ENCODE measurements around the gene CCDC92. TPM values are rescaled to one million over a fixed set of nuclear protein-coding genes. Genes with fewer than 3 reads are reported as not detected.
A peak's percentile ranks its signal among the peaks of the same experiment; 100 is the strongest.

Gene CCDC92
- total RNA-seq, 2 experiments from 2014 or later, result 4.8 to 5.0 TPM

DNA sequence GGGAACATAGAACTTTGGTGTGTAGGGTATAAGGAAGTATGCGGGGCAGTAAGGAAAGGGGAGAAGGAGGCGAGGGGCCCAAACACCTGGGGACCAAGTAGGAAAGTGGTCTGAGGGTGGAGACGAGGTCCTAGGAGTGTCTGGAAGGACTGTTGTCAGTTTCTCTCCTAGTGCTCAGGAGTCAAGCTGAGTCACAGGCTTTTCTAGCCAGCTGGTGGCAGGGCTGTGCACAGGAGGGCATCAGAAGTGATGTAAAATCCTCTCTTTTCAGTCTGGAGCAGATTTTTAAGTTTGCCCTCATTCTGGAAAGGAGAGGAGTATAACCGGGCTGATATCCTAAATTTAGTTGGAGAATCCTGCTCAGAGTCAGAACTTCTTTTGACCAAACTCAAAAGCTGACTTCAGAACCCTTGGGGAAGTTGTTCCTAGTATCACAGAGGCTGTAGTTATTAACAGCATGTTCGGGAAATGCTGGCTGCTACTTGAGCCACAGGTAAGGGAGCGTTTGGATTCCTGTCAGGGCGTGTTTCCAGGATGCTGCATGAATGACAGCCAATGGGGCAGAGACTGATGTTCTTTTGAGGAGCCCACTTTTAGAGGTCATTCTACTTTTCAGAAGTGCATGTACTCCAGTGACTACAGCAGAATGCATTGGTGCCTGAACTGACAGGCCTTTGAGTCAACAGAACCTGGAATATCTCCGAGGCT lies 19.6 kb upstream of the CCDC92 start:
- Mint-ChIP-seq H3K4me3 (no peak overlapping the region), H3K4me1 (peaks cover 42% of the 10 kb centered on the region), H3K27ac (no peak overlapping the region), H3K36me3 (peaks cover 34% of the 10 kb centered on the region), H3K27me3 (no peaks in the 10 kb centered on the region), H3K9me3 (no peaks in the 10 kb centered on the region)
- no peak for DNase-seq

DNA sequence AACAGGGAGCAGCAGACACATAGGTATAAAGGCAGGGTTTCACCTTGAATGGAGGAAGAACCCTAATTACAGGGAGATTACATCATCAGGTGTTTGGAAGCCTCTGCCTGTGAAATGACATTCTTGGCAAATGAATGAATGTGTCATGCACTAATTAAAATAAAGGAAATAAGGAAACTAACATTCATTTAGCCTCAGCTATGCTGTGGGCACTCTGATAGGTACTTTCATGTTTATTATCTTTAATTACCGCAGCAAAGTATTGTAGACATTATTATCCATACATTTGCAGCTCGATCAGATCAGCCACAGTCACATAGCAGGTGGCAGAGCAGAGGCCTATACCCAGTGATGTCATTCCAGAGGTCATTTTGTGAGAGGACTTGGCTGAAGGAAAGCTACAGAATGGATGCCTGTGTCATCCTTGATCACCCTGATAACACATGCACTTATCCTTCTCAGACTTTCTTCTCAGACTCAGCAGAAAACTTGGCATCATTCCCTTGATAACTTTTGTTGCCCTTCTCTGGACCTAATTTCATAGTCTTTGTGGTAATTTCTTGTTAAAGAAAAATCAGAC lies 18.8 kb upstream of the CCDC92 start:
- H3K4me1 Mint-ChIP-seq, result peaks cover 45% of the 10 kb centered on the region
- no peak overlapping the region for H3K27ac Mint-ChIP-seq
- no peaks in the 10 kb centered on the region for H3K27me3 Mint-ChIP-seq
- no peak overlapping the region for H3K4me3 Mint-ChIP-seq
- peaks cover 34% of the 10 kb centered on the region for H3K36me3 Mint-ChIP-seq
- no peaks in the 10 kb centered on the region for H3K9me3 Mint-ChIP-seq
- no peak for DNase-seq

DNA sequence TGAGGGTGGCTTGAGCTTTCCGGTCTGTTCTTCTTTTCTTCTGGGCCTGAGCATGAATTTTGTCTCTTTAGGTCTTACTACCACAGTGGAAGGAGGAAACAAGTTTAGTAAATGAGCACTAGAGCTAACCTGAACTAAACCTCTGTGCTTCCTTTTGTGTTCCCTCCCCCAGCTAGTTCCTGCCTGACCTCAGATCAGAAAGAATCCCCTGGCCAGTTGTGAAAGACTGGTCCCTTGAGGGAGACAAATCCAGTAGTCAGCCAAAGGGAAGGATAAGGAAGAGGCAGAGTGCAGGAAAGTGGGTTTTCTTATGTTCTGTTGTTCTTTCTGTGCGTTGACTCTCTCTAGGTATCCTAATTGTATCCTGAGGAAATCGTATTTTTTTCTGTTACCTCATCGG lies 17.9 kb upstream of the CCDC92 start:
- Mint-ChIP-seq H3K27me3 (no peaks in the 10 kb centered on the region), H3K36me3 (peaks cover 34% of the 10 kb centered on the region), H3K9me3 (no peaks in the 10 kb centered on the region)

DNA sequence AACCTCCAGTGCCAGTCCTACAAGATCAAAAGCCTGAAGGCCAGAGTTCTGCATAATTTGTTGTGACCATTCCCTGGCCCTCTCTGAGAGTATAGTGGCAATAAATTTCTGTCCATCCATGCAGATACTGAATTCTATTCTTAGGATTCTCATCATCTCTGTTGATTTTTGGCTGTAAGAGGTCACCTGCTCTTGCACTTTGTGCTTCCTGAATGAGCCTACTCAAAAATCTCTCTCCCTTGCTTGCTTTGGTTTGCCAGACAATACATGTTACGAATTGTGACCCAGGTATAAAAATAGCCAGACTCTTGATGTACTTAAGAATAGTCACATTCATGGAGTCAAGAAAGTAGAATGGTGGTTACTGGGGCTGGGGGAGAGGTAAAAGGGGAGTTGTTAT lies 17.1 kb upstream of the CCDC92 start:
- Mint-ChIP-seq H3K4me3 (no peak overlapping the region), H3K36me3 (peaks cover 33% of the 10 kb centered on the region), H3K4me1 (peaks cover 36% of the 10 kb centered on the region), H3K9me3 (no peaks in the 10 kb centered on the region), H3K27me3 (no peaks in the 10 kb centered on the region), H3K27ac (no peak overlapping the region)
- no peak for DNase-seq

More for the DNA sequence above, 17.9 kb upstream of the CCDC92 start:
- no peak for DNase-seq
- Mint-ChIP-seq H3K4me1 (peaks cover 39% of the 10 kb centered on the region), H3K27ac (no peak overlapping the region), H3K4me3 (no peak overlapping the region)

DNA sequence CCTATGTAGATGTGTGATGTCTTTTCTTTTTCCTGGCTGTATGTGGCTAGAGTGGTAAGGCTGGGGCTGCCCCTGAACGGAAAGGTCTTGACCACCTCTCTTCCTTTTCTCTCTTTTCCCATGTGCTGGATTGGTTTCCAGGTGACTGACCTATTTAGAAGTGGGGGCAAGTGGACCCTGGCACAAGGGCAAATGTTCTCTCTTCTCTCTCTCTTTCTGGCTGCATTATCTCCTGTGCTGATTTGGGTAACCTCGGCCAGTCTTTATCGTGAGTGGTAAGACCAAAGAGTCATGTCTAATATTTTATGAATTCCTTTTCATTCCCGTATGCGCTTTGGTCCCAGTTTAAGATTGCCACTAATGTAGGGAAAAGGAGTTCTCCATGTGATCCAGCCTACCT lies 16.5 kb upstream of the CCDC92 start:
- H3K4me3 Mint-ChIP-seq, result no peak overlapping the region
- peaks cover 29% of the 10 kb centered on the region for H3K36me3 Mint-ChIP-seq

DNA sequence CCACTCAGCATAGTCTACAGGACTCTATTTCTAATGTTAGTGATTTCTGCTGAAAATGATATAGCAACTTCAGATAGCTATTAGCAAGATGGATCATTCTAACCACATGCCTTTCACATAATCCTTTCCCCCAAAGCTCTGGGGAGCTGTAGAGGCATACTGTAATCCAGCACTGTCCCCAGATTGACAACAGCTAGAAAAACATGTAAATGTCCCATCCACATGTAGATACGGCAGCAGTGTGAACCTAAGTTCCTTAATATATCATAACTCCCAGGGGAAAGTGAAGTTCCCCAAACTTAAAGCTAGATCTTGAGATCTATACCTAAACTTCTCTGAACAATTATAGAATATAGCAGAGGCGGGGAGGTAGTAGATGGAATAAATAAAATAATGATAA lies 14.4 kb upstream of the CCDC92 start:
- Mint-ChIP-seq H3K27ac (no peak overlapping the region), H3K4me1 (peaks cover 39% of the 10 kb centered on the region), H3K27me3 (no peaks in the 10 kb centered on the region), H3K36me3 (peaks cover 27% of the 10 kb centered on the region), H3K9me3 (no peaks in the 10 kb centered on the region), H3K4me3 (no peak overlapping the region)
- DNase-seq, result no peak

More for the DNA sequence above, 16.5 kb upstream of the CCDC92 start:
- no peak for DNase-seq
- no peaks in the 10 kb centered on the region for H3K9me3 Mint-ChIP-seq
- no peaks in the 10 kb centered on the region for H3K27me3 Mint-ChIP-seq
- H3K4me1 Mint-ChIP-seq, result peaks cover 38% of the 10 kb centered on the region
- H3K27ac Mint-ChIP-seq, result no peak overlapping the region

DNA sequence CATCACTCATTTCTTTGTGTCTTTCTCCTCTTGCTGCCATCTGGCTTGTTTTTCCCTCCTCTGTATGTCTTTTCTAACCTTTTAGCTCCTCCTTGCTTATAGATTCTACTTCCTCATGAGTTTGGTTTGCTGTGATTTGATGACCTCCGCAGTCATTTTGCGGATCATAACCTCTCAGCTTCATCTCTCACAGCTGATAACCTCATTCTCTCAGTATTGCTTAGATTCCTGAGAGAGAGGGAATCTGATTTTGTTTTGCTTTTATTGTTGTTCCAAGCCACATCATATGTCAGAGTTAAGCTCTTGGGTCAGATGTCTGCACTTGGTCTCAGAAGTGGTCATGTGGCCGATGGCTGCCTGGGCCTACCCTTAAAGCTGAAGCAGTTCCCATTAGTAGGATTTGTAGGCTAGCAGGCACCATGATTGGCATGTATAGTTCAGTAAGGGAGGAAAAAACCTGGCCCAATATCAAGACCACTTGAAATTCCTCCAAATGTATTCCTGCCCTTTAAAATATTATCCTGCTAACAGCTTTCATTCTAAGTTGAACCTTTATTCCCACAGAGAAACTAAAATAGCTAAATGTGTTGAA lies 13.8 kb upstream of the CCDC92 start:
- Mint-ChIP-seq H3K4me3 (no peak overlapping the region), H3K9me3 (no peaks in the 10 kb centered on the region), H3K36me3 (peaks cover 24% of the 10 kb centered on the region), H3K27ac (no peak overlapping the region), H3K4me1 (peaks cover 39% of the 10 kb centered on the region), H3K27me3 (no peaks in the 10 kb centered on the region)
- DNase-seq, result no peak

DNA sequence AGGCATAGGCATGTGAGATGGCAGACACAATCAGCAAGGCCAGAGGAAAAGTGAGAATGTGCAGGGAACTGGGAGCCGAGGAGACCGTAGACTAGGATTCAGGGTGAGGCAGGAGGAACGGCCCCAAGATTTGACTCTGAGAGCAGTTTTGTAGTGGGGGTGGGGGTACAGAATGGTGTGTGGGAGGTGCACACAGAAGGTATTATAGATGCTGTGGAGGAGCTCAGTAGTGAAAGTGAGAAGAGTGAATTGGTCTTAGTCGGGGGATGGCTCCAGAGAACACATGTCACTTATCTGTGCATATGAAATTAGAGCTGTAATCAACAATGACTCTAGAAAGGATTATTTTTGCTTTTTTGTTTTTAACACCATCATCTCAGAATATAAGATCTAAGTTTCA lies 12.3 kb upstream of the CCDC92 start:
- Mint-ChIP-seq H3K36me3 (peaks cover 16% of the 10 kb centered on the region), H3K27ac (peak overlapping the region; percentile 8), H3K4me1 (peaks cover 32% of the 10 kb centered on the region), H3K9me3 (no peaks in the 10 kb centered on the region), H3K4me3 (no peak overlapping the region), H3K27me3 (no peaks in the 10 kb centered on the region)
- no peak for DNase-seq

DNA sequence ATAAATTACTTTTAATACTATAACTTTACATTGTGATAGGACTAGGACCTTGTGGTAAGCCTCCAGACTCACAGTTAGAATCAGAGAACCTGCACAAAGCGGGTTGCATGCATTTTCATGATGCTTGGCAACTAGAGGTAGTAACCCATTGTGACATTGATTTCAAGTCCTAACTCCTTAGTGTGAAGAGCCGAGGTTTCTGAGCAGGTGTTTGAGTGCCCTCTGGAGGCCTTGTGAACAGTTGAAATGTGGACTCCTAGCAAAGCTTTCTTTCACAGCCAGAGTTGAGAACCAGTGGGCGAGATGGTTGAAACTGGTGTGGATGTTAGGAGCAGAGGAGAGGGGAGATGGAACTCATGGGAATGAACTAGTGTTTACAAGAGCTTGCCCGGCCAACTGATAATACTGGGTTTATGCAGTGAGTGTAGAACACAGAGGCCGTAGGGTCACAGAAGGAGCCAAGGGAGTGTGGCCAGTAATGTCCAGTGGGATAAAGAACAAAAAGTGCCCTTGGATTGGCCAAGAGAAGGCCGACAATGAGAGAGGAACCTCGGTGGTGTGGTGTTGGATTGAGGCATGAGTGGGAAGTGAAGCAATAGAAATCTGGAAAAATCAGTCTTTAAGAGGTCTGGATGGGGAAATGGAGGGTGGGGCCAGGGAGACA lies 11.3 kb upstream of the CCDC92 start:
- no peak for DNase-seq
- Mint-ChIP-seq H3K4me1 (peaks cover 28% of the 10 kb centered on the region), H3K36me3 (peaks cover 11% of the 10 kb centered on the region), H3K27me3 (no peaks in the 10 kb centered on the region), H3K9me3 (no peaks in the 10 kb centered on the region), H3K27ac (no peak overlapping the region), H3K4me3 (no peak overlapping the region)

DNA sequence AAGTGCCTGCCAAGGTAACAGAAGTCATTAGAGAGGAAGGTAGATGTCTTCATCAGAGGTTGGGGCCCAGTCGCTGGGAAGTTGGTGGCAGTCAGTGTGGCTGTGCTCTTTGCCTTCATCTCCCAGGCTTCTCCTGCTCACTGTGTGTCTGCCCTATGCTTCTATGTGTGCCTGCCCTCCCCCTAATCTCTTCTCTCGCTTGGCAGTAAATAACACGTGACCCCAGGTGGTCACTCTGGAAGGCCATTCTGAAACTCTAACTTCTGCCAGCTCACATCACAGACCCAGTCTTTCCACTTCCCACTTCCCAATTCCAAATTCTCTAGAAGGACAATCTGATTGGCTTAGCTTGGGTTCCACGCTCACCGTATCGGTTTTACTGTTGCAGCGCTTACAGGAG lies 9.6 kb upstream of the CCDC92 start:
- Mint-ChIP-seq H3K4me1 (peaks cover 20% of the 10 kb centered on the region), H3K27ac (no peak overlapping the region), H3K4me3 (no peak overlapping the region), H3K9me3 (no peaks in the 10 kb centered on the region), H3K36me3 (peaks cover 2% of the 10 kb centered on the region), H3K27me3 (no peaks in the 10 kb centered on the region)
- DNase-seq, result no peak

DNA sequence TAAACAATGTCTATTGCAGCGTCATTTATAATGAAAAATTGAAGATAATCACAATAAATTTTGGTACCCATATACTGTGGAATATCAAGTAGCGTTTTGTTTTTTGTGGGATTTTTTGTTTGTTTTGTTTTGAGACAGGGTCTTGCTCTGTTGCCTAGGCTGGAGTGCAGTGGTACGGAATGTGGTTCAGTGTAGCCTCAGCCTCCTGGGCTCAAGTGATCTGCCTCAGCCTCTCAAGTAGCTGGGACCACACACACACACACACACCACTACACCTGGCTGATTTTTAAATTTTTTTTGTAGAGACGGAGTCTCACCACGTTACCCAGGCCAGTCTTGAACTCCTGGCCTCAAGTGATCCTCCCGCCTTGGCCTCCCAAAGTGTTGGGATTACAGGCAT lies 6.9 kb upstream of the CCDC92 start:
- H3K27ac Mint-ChIP-seq, result no peak overlapping the region
- DNase-seq, result no peak
- H3K27me3 Mint-ChIP-seq, result no peaks in the 10 kb centered on the region
- no peak overlapping the region for H3K4me3 Mint-ChIP-seq
- peaks cover 15% of the 10 kb centered on the region for H3K36me3 Mint-ChIP-seq
- no peaks in the 10 kb centered on the region for H3K9me3 Mint-ChIP-seq
- H3K4me1 Mint-ChIP-seq, result peaks cover 17% of the 10 kb centered on the region

DNA sequence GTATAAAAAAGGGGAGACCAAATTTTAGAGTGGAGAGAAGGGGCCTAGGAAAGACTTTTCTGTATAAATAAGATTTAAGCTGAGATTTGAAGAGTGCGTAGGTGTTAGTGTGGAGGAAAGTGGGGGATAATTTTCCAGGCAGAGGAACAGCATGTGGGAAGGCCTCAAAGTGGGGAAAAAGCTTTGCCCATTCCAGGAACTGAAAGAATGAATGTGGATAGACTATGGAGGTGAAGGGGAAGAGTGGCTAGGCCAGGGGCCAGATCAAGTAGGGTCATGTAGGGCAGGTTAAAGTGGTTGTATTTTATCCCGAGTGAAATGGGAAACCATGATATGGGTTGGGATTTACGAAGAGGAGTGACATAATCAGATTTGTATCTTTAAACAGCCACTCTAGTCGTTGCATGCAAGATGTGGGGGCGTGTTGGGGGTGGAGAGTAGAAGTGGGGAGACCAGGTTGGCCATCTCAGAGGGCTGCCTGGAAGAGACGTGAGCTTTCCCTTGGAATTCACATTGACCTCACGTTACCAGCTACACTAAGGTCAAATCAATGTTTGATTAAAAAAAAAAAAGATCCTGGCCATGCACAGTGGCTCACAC lies 3.7 kb upstream of the CCDC92 start:
- peaks cover 20% of the 10 kb centered on the region for H3K4me1 Mint-ChIP-seq
- no peak overlapping the region for H3K27ac Mint-ChIP-seq
- no peaks in the 10 kb centered on the region for H3K27me3 Mint-ChIP-seq
- DNase-seq, result no peak
- no peak overlapping the region for H3K4me3 Mint-ChIP-seq
- H3K36me3 Mint-ChIP-seq, result peaks cover 15% of the 10 kb centered on the region
- no peaks in the 10 kb centered on the region for H3K9me3 Mint-ChIP-seq

DNA sequence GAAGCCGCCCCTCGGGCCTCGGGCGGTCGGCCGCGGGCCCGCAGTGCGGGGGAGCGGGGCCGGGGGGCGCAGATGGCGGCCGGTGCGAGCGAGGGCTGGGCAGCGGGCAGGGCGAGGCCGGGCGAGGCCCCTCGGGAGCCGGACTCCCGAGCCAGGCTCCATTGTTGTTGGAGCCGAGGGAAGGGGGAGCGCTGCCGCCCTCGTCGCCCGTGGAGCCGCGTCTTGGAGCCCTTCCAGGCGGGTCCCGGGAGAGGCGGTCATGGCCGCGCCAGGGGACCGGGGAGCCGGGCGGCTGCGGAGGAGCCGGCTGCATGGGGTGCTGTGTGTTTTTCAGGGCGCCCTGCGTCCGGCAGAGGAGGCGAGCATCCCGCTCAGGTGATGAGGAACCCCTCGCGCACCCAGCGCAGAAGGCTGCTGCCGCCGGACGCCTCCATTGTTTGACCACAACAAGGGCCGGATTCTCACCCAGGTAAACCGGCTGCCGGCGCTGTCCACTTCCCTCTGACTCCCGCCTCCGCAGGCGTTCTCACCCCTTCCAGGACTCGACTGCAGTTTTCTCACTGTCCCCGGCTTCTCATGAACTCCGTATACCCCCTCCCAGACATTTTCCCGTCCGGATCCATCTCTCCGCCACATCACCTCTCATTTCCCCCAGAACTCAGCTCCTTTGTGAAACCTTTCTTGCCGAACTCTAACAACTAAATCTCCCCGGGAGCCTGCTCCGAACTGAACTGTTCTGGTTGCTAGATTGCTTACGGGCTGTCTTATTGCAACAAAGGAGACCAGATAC lies 1.1 kb upstream of the CCDC92 start:
- DNase-seq, result peak; percentile 28
- Mint-ChIP-seq H3K9me3 (no peaks in the 10 kb centered on the region), H3K36me3 (peaks cover 13% of the 10 kb centered on the region), H3K27me3 (no peaks in the 10 kb centered on the region), H3K4me1 (peaks cover 30% of the 10 kb centered on the region), H3K4me3 (peak overlapping the region; percentile 92), H3K27ac (peak overlapping the region; percentile 80)

DNA sequence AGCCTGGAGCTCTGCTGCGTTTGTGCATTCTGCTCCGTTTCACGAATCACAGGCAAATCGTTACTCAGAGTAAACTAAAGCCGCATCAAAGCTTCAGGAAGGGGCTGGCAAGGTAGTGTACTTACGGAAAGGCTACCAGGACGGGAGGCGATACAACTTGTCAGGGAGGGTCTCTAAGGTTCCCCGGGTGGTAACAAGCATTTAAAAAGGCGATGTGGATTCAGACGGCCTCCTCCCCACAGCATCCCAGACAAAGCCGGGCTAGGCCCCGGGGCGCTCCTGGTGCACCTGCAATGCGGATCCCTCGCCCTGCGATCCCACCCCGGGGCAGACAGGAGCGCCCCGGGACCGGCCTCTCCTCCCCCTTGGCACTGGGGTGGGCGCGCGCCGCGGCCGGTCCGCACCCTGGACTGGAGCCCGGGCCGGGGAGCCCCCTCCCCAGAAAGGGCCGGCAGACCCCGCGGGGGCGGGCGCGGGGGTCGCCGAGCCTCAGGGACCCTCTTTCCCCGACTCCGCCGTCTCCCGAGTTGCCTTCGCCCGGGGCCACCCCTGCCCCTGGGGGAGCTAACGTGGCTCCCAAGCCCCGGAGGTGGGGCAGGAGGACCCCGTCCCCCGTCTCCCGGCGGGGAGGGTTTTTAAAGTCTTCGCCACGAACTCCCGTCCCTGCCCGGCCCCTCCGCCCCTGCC lies 718 bp downstream of the CCDC92 start:
- Mint-ChIP-seq H3K36me3 (peaks cover 11% of the 10 kb centered on the region), H3K27ac (peak overlapping the region; percentile 54), H3K27me3 (no peaks in the 10 kb centered on the region), H3K4me1 (peaks cover 30% of the 10 kb centered on the region), H3K4me3 (peak overlapping the region; percentile 89), H3K9me3 (no peaks in the 10 kb centered on the region)
- DNase-seq, result peak; percentile 39

Measured in activated naive CD8-positive, alpha-beta T cell treated with anti-CD3 and anti-CD28 coated beads for 36 hours (primary cell).